Measurements from ENCODE around the gene POU2F2.

- TF ChIP-seq CTCF (IDR thresholded peaks at IDR 0.05) = no peak
- TF ChIP-seq POLR2A (IDR thresholded peaks at IDR 0.05) = no peak
These were observed 27.7 kb upstream of the POU2F2 start for GRCh38 chr19:42159942-42160341.
